Thoracic aorta (tissue), 2 donors: ENCODE measurements around the gene FRMD7. TPM values are rescaled to one million over a fixed set of nuclear protein-coding genes. Genes with fewer than 3 reads are reported as not detected.

Source experiments
- ATAC-seq: fragments of 150-250 bp; one replicate; pipeline ENCODE4 v1.8.0; 2017; ENCODE audit warnings: low read depth; ENCODE audit not compliant: insufficient number of reproducible peaks, low FRiP score
- DNase-seq: peaks from one replicate; pipeline ENCODE4 v3.0.0-alpha.2; 2020; ENCODE audit warnings: low spot score
- H3K27ac ChIP-seq, 2 donors: fragments of 200-600 bp; sonication (generic); 1 replicate in 1 of 2; 2 replicates in 1 of 2; pipeline ENCODE4 v1.5.1; 2016; ENCODE audit warnings: mild to moderate bottlenecking in 2 of 2, moderate library complexity in 2 of 2
- H3K27me3 ChIP-seq: fragments of 200-600 bp; sonication (generic); replicated peaks from 2 replicates; pipeline ENCODE4 v1.6.0; 2016; ENCODE audit warnings: mild to moderate bottlenecking; ENCODE audit not compliant: insufficient read depth
- H3K36me3 ChIP-seq: fragments of 200-600 bp; sonication (generic); one replicate; pipeline ENCODE4 v1.5.1; 2016
- H3K4me1 ChIP-seq, 2 donors: fragments of 200-600 bp; sonication (generic); 1 replicate in 1 of 2; 2 replicates in 1 of 2; pipeline versions ENCODE4 v1.5.1 to v1.6.0; 2016; ENCODE audit warnings: low read depth in 2 of 2, mild to moderate bottlenecking in 1 of 2; ENCODE audit not compliant: control insufficient read depth in 1 of 2
- H3K4me3 ChIP-seq: fragments of 200-600 bp; sonication (generic); 2 replicates; pipeline ENCODE4 v1.5.1; 2016; ENCODE audit warnings: mild to moderate bottlenecking
- H3K9me3 ChIP-seq: fragments of 200-600 bp; sonication (generic); 2 replicates; pipeline ENCODE4 v1.5.1; 2016
- CTCF ChIP-seq: fragments of 200-600 bp; sonication (generic); IDR thresholded peaks from one replicate; pipeline ENCODE4 v1.5.1; 2019; ENCODE audit warnings: antibody characterized with exemption
- total RNA-seq, 2 donors: library from RNA; depleted of rRNA; stranded (reverse); fragments of >200 nt; gene quantifications; one replicate each; pipeline versions ENCODE4 v1.1.0 to v1.2.3, GENCODE V29; 2016

FRMD7 gene
- total RNA-seq, 2 donors from 2014 or later: 0.27 to 0.28 TPM

GRCh38 chrX:132086672-132087071, 41.1 kb downstream of the FRMD7 start:
- no peak overlapping the region for H3K4me3 ChIP-seq
- no peaks in the 10 kb centered on the region for H3K27me3 ChIP-seq
- no peak overlapping the region for H3K27ac ChIP-seq
- ATAC-seq (no peak), DNase-seq (no peak)
- no peaks in the 10 kb centered on the region for H3K9me3 ChIP-seq
- no peaks in the 10 kb centered on the region for H3K36me3 ChIP-seq
- no peak for TF ChIP-seq CTCF
- no peaks in the 10 kb centered on the region for H3K4me1 ChIP-seq

DNA sequence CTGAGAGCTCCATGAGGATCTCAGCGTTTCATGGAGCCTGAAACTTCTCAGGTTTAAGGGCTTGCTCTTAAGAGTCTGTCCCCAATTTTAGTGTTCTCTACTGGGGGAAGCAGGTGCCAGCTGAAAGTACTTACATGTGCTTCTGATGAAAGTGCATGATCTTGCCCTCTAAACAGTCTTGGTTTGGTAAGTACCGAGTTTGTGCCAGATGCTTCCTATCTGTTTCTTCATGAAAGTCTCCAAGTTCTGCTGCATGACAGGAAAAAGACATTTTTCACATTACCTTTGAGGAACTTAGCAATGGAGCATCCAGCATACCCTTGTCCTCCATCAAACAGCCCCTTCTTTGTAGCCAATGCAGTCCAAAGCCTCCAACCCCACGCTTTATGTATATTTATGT, 42.0 kb downstream of the FRMD7 start:
- Histone ChIP-seq H3K36me3 (no peaks in the 10 kb centered on the region), H3K9me3 (no peaks in the 10 kb centered on the region), H3K27me3 (no peaks in the 10 kb centered on the region), H3K4me3 (no peak overlapping the region), H3K27ac (no peak overlapping the region), H3K4me1 (no peaks in the 10 kb centered on the region)
- DNase-seq (no peak), ATAC-seq (no peak)
- no peak for TF ChIP-seq CTCF

GRCh38 chrX:132077912-132078311, 49.9 kb downstream of the FRMD7 start:
- Histone ChIP-seq H3K9me3 (no peaks in the 10 kb centered on the region), H3K27ac (no peak overlapping the region), H3K27me3 (no peaks in the 10 kb centered on the region), H3K36me3 (no peaks in the 10 kb centered on the region), H3K4me3 (no peak overlapping the region), H3K4me1 (no peaks in the 10 kb centered on the region)
- ATAC-seq (no peak), DNase-seq (no peak)
- TF ChIP-seq CTCF: no peak

DNA sequence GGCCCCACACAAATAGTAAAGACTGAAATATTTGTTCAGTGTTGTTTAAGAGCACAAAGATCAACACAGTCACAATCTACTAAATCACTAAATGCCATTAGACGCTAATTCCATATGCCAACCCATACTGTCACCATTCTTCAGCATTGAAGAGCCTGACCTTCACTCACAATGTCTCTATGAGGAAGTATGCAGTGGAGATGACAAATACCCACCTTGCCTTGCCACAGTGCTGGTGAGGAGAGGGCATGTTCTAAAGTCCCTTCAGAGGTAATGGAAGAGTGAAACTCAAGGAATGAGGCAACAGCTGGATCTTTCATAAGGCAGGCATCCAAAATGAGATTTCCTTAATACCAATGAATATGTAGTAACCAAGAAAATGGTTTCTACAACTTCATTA, 50.4 kb downstream of the FRMD7 start:
- Histone ChIP-seq H3K4me3 (no peak overlapping the region), H3K27me3 (no peaks in the 10 kb centered on the region), H3K36me3 (no peaks in the 10 kb centered on the region), H3K4me1 (no peaks in the 10 kb centered on the region), H3K9me3 (no peaks in the 10 kb centered on the region), H3K27ac (no peak overlapping the region)
- ATAC-seq (no peak), DNase-seq (no peak)
- no peak for TF ChIP-seq CTCF

- Histone ChIP-seq H3K4me1 (no peaks in the 10 kb centered on the region), H3K27me3 (no peaks in the 10 kb centered on the region), H3K27ac (no peak overlapping the region), H3K4me3 (no peak overlapping the region), H3K9me3 (no peaks in the 10 kb centered on the region), H3K36me3 (no peaks in the 10 kb centered on the region)
- DNase-seq (no peak), ATAC-seq (no peak)
- peak; percentile 19 for TF ChIP-seq CTCF
These were observed 56.6 kb downstream of the FRMD7 start for GRCh38 chrX:132071254-132071653.
